Endothelial cell of umbilical vein (primary cell): ENCODE results near the gene TPCN2. TPM values are rescaled to one million over a fixed set of nuclear protein-coding genes. Genes with fewer than 3 reads are reported as not detected.

Experiments used
- BruUV-seq: library from RNA; stranded (reverse); fragments of 400-500 nt; replicated peaks from 2 replicates; lab custom pipeline; 2021; lab: Mats Ljungman, UMichigan
- CTCF ChIA-PET: fragments of 300-600, 350-600 bp; sonication (Branson Sonifier 250); formaldehyde crosslinking; loops from one replicate; lab custom pipeline; 2021; ENCODE audit warnings: antibody characterized with exemption, inconsistent platforms; lab: Charles Lee
- POLR2A ChIA-PET: fragments of 300-600, 350-600 bp; sonication (Branson Sonifier 250); formaldehyde crosslinking; loops from one replicate; lab custom pipeline; 2021; ENCODE audit warnings: antibody characterized with exemption, inconsistent platforms; lab: Charles Lee
- DNase-seq: peaks from one replicate; pipeline ENCODE4 v3.0.0-alpha.2; 2011; ENCODE audit warnings: low read depth, low spot score
- FAIRE-seq: peaks from 2 replicates; lab custom pipeline; 2011; peaks lifted over from hg19 to GRCh38; lab: Jason Lieb, UNC
- H2AFZ ChIP-seq: 2 replicates; pipeline ENCODE4 v1.6.0; 2012; ENCODE audit warnings: low read depth, low read length, control low read depth, inconsistent platforms
- H3K27ac ChIP-seq: 2 replicates; pipeline ENCODE4 v1.5.1; 2011; ENCODE audit warnings: low read depth, mild to moderate bottlenecking, control low read depth, low read length, moderate library complexity; ENCODE audit not compliant: insufficient read depth
- H3K27me3 ChIP-seq, 2 experiments: 2 replicates each; pipeline versions ENCODE4 v1.6.0 to v1.6.1; 2011; ENCODE audit warnings: low read length in 2 of 2, mixed read lengths in 1 of 2; ENCODE audit not compliant: control insufficient read depth in 2 of 2, insufficient read depth in 2 of 2
- H3K36me3 ChIP-seq, 2 experiments: 2 replicates in 1 of 2; 3 replicates in 1 of 2; pipeline ENCODE4 v1.5.1; 2011; ENCODE audit warnings: low read length in 2 of 2, mild to moderate bottlenecking in 1 of 2, moderate library complexity in 1 of 2; ENCODE audit not compliant: control insufficient read depth in 2 of 2, insufficient read depth in 2 of 2; ENCODE audit errors: extremely low read depth in 1 of 2
- H3K4me1 ChIP-seq: 3 replicates; pipeline ENCODE4 v1.5.1; 2011; ENCODE audit warnings: mild to moderate bottlenecking, low read length; ENCODE audit not compliant: control insufficient read depth, insufficient read depth; ENCODE audit errors: extremely low read depth
- H3K4me2 ChIP-seq: 2 replicates; pipeline ENCODE4 v1.6.1; 2011; ENCODE audit warnings: low read length, control low read depth, mixed read lengths; ENCODE audit not compliant: insufficient read depth
- H3K4me3 ChIP-seq, 3 experiments: fragments of 200-600 bp in 1 of 3; sonication (generic), shearing (Covaris generic) in 1 of 3; replicated peaks in 1 of 3; 2 replicates each; pipeline ENCODE4 v1.5.1; 2011 to 2016; ENCODE audit warnings: control low read depth in 3 of 3, low read length in 3 of 3, mild to moderate bottlenecking in 2 of 3, inconsistent platforms in 1 of 3, low read depth in 1 of 3, moderate library complexity in 1 of 3; ENCODE audit not compliant: insufficient read depth in 1 of 3
- H3K79me2 ChIP-seq: 2 replicates; pipeline ENCODE4 v1.6.0; 2012; ENCODE audit warnings: low read length, inconsistent platforms; ENCODE audit not compliant: control insufficient read depth, insufficient read depth
- H3K9ac ChIP-seq: replicated peaks from 2 replicates; pipeline ENCODE3; 2011; ENCODE audit warnings: low read length, control low read depth; ENCODE audit not compliant: insufficient read depth; ENCODE audit errors: extremely low read depth
- H3K9me1 ChIP-seq: replicated peaks from 3 replicates; pipeline ENCODE4 v1.6.0; 2011; ENCODE audit warnings: mild to moderate bottlenecking, low read length; ENCODE audit not compliant: control insufficient read depth, insufficient read depth; ENCODE audit errors: extremely low read depth
- H3K9me3 ChIP-seq: replicated peaks from 2 replicates; pipeline ENCODE4 v1.5.1; 2012; ENCODE audit warnings: low read length, inconsistent platforms; ENCODE audit not compliant: control insufficient read depth, insufficient read depth
- H4K20me1 ChIP-seq: replicated peaks from 2 replicates; pipeline ENCODE3; 2011; ENCODE audit warnings: mild to moderate bottlenecking, low read length; ENCODE audit not compliant: control insufficient read depth, insufficient read depth; ENCODE audit errors: extremely low read depth
- FOS ChIP-seq: IDR thresholded peaks from 2 replicates; pipeline ENCODE4 v1.6.1; 2011; ENCODE audit warnings: mild to moderate bottlenecking, low read length, moderate library complexity, borderline replicate concordance; ENCODE audit not compliant: insufficient read depth
- GATA2 ChIP-seq: IDR thresholded peaks from 2 replicates; pipeline ENCODE4 v1.7.0; 2011; ENCODE audit warnings: low read depth, mild to moderate bottlenecking, moderate library complexity, mixed read lengths, low read length; ENCODE audit not compliant: insufficient read length, insufficient read depth
- JUN ChIP-seq: IDR thresholded peaks from 2 replicates; pipeline ENCODE4 v1.6.1; 2011; ENCODE audit warnings: borderline replicate concordance, low read depth; ENCODE audit not compliant: insufficient read length, insufficient read depth
- MAX ChIP-seq: IDR thresholded peaks from 2 replicates; pipeline ENCODE4 v1.6.1; 2011; ENCODE audit not compliant: insufficient read depth, insufficient read length
- MYC ChIP-seq: IDR thresholded peaks from one replicate; pipeline ENCODE4 v1.6.1; 2011; ENCODE audit warnings: mild to moderate bottlenecking, low read depth, low read length
- POLR2A ChIP-seq: IDR thresholded peaks from 2 replicates; pipeline ENCODE4 v1.6.1; 2012; ENCODE audit warnings: low read depth, mild to moderate bottlenecking, control low read depth, low read length
- POLR2AphosphoS5 ChIP-seq: IDR thresholded peaks from 2 replicates; pipeline ENCODE4 v1.6.1; 2012; ENCODE audit warnings: low read depth, mild to moderate bottlenecking, control low read depth, low read length, moderate library complexity; ENCODE audit not compliant: insufficient read depth
- dilution Hi-C: fragments of 300-500 bp; cut with MboI; formaldehyde crosslinking; loops from one replicate; pipeline ENCODE4 v1.15.0; 2019; ENCODE audit warnings: low sequenced_read_pairs; ENCODE audit not compliant: extremely low pct_ligation_motif_present
- intact Hi-C: fragments of 100-400 bp; cut with micrococcal nuclease; formaldehyde crosslinking; loops from one replicate; pipeline ENCODE4 v1.10.0; 2022
- polyA plus RNA-seq, 4 experiments: library from polyadenylated mRNA; depleted of rRNA in 3 of 4; stranded (reverse) in 3 of 4; unstranded in 1 of 4; fragments of >200 nt; gene quantifications; 2 replicates each; pipeline versions ENCODE4 v1.2.1 to v1.2.3, GENCODE V29; 2011 to 2012; ENCODE audit warnings: missing spikeins in 1 of 4
- total RNA-seq: library from RNA; stranded (reverse); gene quantifications from 2 replicates; pipeline ENCODE4 v1.2.3, GENCODE V29; 2021
- TF ChIP-seq, protein P1 (sequence below), 2 donors: IDR thresholded peaks; 1 replicate in 1 of 2; 2 replicates in 1 of 2; pipeline ENCODE4 v1.5.1; 2011; ENCODE audit warnings: low read length in 2 of 2, mild to moderate bottlenecking in 2 of 2, moderate library complexity in 2 of 2, control low read depth in 1 of 2, inconsistent platforms in 1 of 2, low read depth in 1 of 2; ENCODE audit not compliant: insufficient read depth in 1 of 2; ENCODE audit errors: extremely low read depth in 1 of 2

Gene TPCN2
- total and polyA plus RNA-seq, 2 donors (not counting 3 experiments of a cell fraction or from before 2014, with no cell fraction given) = 10.3 to 13.4 TPM

GRCh38 chr11:69055598-69056516 lies 7.1 kb downstream of the TPCN2 start:
- DNase-seq (no peak), FAIRE-seq (no peak)
- Histone ChIP-seq H3K27ac (no peak overlapping the region), H3K36me3 (peaks cover 0 to 11% of the 10 kb centered on the region in 2 experiments), H4K20me1 (no peaks in the 10 kb centered on the region), H3K79me2 (peaks cover 11% of the 10 kb centered on the region), H2AFZ (no peak overlapping the region), H3K9me3 (no peaks in the 10 kb centered on the region), H3K4me2 (no peak overlapping the region), H3K4me1 (no peaks in the 10 kb centered on the region), H3K27me3 (no peaks in the 10 kb centered on the region), H3K4me3 (no peak overlapping the region), H3K9ac (no peak overlapping the region), H3K9me1 (no peaks in the 10 kb centered on the region)
- POLR2A ChIA-PET = no interaction called here
- intact Hi-C loops = no loop called here
- dilution Hi-C loops = no loop called here
- no TSS peak for BruUV-seq
- TF ChIP-seq FOS (no peak), POLR2AphosphoS5 (no peak)
- CTCF ChIA-PET = no interaction called here

- H3K36me3 ChIP-seq = peaks cover 0 to 11% of the 10 kb centered on the region in 2 experiments
- no peak overlapping the region for H3K27ac ChIP-seq
- POLR2A ChIA-PET = no interaction called here
- TF ChIP-seq FOS (no peak), GATA2 (no peak), MAX (no peak), POLR2AphosphoS5 (no peak), MYC (no peak), JUN (no peak), POLR2A (no peak)
- TF ChIP-seq, protein P1, sequence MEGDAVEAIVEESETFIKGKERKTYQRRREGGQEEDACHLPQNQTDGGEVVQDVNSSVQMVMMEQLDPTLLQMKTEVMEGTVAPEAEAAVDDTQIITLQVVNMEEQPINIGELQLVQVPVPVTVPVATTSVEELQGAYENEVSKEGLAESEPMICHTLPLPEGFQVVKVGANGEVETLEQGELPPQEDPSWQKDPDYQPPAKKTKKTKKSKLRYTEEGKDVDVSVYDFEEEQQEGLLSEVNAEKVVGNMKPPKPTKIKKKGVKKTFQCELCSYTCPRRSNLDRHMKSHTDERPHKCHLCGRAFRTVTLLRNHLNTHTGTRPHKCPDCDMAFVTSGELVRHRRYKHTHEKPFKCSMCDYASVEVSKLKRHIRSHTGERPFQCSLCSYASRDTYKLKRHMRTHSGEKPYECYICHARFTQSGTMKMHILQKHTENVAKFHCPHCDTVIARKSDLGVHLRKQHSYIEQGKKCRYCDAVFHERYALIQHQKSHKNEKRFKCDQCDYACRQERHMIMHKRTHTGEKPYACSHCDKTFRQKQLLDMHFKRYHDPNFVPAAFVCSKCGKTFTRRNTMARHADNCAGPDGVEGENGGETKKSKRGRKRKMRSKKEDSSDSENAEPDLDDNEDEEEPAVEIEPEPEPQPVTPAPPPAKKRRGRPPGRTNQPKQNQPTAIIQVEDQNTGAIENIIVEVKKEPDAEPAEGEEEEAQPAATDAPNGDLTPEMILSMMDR (IDR thresholded peaks at IDR 0.05; ENCODE audit: extremely low read depth in 1 of 2, insufficient read depth in 1 of 2, low read depth in 1 of 2, low read length in 2 of 2) = no peak
- H3K9me1 ChIP-seq = no peaks in the 10 kb centered on the region
- dilution Hi-C loops = no loop called here
- intact Hi-C loops = no loop called here
- H3K4me2 ChIP-seq = no peak overlapping the region
- H2AFZ ChIP-seq = no peak overlapping the region
- CTCF ChIA-PET = no interaction called here
- no peak overlapping the region for H3K4me3 ChIP-seq
- no peaks in the 10 kb centered on the region for H4K20me1 ChIP-seq
- no peak for DNase-seq
- H3K9ac ChIP-seq = no peak overlapping the region
- H3K9me3 ChIP-seq = no peaks in the 10 kb centered on the region
- H3K79me2 ChIP-seq = peaks cover 2% of the 10 kb centered on the region
- no TSS peak for BruUV-seq
- no peaks in the 10 kb centered on the region for H3K27me3 ChIP-seq
- no peak for FAIRE-seq
- no peaks in the 10 kb centered on the region for H3K4me1 ChIP-seq
Observed at GRCh38 chr11:69057236-69057635, 8.5 kb downstream of the TPCN2 start.
